Activated naive CD8-positive, alpha-beta T cell (primary cell): ENCODE data around the gene TUBGCP3.

Experiments
- H3K27ac Mint-ChIP-seq: one replicate; pipeline ENCODE4 v1.8.0; 2021; ENCODE audit warnings: mixed read lengths
- H3K27me3 Mint-ChIP-seq: one replicate; pipeline ENCODE4 v1.8.0; 2021; ENCODE audit warnings: mixed read lengths
- H3K36me3 Mint-ChIP-seq: one replicate; pipeline ENCODE4 v1.8.0; 2021; ENCODE audit warnings: mixed read lengths
- H3K4me1 Mint-ChIP-seq: one replicate; pipeline ENCODE4 v1.8.0; 2021; ENCODE audit warnings: low read depth, mixed read lengths
- H3K4me3 Mint-ChIP-seq: one replicate; pipeline ENCODE4 v1.8.0; 2021; ENCODE audit warnings: mild to moderate bottlenecking, mixed read lengths
- H3K9me3 Mint-ChIP-seq: one replicate; pipeline ENCODE4 v1.8.0; 2021; ENCODE audit warnings: low read depth, mixed read lengths

Gene TUBGCP3

GRCh38 chr13:112602189-112602588 lies 14.2 kb upstream of the TUBGCP3 start:
- Mint-ChIP-seq H3K9me3 (no peaks in the 10 kb centered on the region), H3K4me3 (no peak overlapping the region), H3K4me1 (peaks cover 9% of the 10 kb centered on the region), H3K27me3 (peaks cover 10% of the 10 kb centered on the region), H3K27ac (no peak overlapping the region), H3K36me3 (no peaks in the 10 kb centered on the region)

GRCh38 chr13:112601371-112601770 lies 13.4 kb upstream of the TUBGCP3 start:
- Mint-ChIP-seq H3K27me3 (peaks cover 12% of the 10 kb centered on the region), H3K27ac (no peak overlapping the region), H3K4me1 (peaks cover 7% of the 10 kb centered on the region), H3K36me3 (no peaks in the 10 kb centered on the region), H3K9me3 (no peaks in the 10 kb centered on the region), H3K4me3 (no peak overlapping the region)

GRCh38 chr13:112596235-112596634 lies 8.3 kb upstream of the TUBGCP3 start:
- H3K4me3 Mint-ChIP-seq: no peak overlapping the region

DNA sequence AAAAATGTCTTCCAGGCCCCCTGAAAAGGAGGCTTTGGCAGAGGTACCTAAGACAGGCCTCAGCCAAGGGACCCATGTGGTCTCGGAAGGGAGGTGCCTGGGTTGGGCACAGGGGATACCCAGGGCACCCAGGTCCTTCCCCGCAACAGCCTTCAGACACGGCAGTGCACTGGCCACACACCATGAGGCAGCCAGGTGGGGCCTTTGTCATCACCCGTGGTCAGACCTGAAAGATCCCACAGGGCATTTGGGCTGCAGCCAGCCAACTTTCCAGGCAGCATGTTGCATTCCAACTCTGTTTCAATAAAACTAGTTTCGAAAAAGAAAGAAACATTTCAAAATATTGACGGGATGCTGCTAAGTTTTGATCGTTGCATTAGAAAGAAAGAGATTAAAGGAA lies 4.7 kb upstream of the TUBGCP3 start:
- no peak overlapping the region for H3K27ac Mint-ChIP-seq
- H3K4me1 Mint-ChIP-seq: peaks cover 19% of the 10 kb centered on the region
- peaks cover 6% of the 10 kb centered on the region for H3K36me3 Mint-ChIP-seq
- H3K4me3 Mint-ChIP-seq: no peak overlapping the region
- H3K27me3 Mint-ChIP-seq: peaks cover 12% of the 10 kb centered on the region
- H3K9me3 Mint-ChIP-seq: no peaks in the 10 kb centered on the region

More at GRCh38 chr13:112596235-112596634, 8.3 kb upstream of the TUBGCP3 start:
- Mint-ChIP-seq H3K4me1 (peaks cover 6% of the 10 kb centered on the region), H3K27me3 (peaks cover 18% of the 10 kb centered on the region), H3K36me3 (peaks cover 4% of the 10 kb centered on the region), H3K27ac (no peak overlapping the region), H3K9me3 (no peaks in the 10 kb centered on the region)

GRCh38 chr13:112592181-112592580 lies 4.2 kb upstream of the TUBGCP3 start:
- H3K36me3 Mint-ChIP-seq: peaks cover 6% of the 10 kb centered on the region
- H3K27ac Mint-ChIP-seq: no peak overlapping the region
- H3K9me3 Mint-ChIP-seq: no peaks in the 10 kb centered on the region
- peaks cover 10% of the 10 kb centered on the region for H3K27me3 Mint-ChIP-seq
- peaks cover 20% of the 10 kb centered on the region for H3K4me1 Mint-ChIP-seq
- no peak overlapping the region for H3K4me3 Mint-ChIP-seq

DNA sequence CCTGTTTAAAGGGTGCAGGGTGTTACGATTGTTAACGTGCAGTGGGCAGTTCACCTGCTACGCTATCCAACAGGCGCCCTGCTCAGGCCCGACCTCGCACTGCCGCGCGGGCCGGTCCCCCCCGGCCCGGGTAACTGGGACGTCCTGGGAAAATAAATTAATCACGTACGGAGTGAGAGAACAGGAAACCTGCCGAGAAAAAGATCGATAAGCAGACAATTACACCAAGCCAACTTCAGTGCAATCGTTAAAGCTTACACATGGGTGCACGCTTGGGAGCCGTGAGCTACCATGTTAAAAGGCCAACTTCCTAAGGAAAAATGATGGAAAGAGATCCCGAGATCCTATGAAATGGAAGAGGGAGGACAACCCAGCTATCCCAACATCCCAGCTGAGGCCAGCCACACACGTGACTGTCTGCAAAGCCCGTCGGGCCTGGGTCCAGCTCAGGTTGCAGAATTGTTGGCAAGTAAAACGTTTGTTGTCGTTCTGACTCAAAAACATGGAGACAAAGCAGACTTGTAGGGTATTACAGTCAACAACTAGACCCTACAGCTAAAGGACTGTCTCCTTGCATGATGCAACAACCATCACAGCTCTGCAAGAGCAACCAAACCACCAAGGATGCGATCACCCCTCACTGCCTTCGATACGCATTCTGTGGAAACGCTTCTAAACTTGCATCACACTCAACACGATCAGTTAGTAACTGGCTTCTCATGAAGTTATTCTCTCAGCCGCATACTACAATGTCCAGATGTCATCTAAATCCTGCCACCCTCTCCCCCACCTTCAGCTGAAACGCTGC lies 741 bp upstream of the TUBGCP3 start:
- no peaks in the 10 kb centered on the region for H3K27me3 Mint-ChIP-seq

DNA sequence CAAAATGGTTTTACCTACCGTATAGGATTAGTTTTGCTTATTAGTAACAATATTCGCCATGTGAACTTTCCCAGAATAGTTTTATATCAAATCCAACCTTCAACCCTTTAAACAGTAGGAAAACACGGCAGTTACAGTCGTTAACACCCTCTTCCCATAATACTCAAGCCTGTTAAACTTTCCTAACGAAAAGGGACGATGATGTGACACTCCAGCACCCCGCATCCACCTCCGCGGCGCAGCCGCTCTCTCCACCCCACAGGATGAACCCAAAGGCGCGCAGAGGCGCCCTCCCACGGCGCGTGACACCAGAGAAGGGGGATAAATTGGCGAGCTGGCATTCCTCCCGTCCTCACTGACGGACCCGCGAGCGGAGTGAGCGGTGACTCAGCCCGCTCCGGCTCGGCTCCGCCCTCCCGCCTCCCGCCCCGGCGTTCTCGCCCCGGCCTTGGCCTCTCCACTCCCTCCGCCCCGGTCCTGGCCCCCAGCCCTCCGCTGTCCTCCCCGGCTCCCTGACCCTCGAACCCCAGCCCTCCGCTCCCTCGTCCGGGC lies 665 bp downstream of the TUBGCP3 start:
- Mint-ChIP-seq H3K27ac (peak overlapping the region; percentile 92), H3K4me1 (peaks cover 45% of the 10 kb centered on the region), H3K27me3 (no peaks in the 10 kb centered on the region), H3K9me3 (no peaks in the 10 kb centered on the region), H3K4me3 (peak overlapping the region; percentile 93), H3K36me3 (peaks cover 4% of the 10 kb centered on the region)

More for the DNA sequence above, 741 bp upstream of the TUBGCP3 start:
- Mint-ChIP-seq H3K27ac (peak overlapping the region; percentile 92), H3K9me3 (no peaks in the 10 kb centered on the region), H3K36me3 (peaks cover 4% of the 10 kb centered on the region), H3K4me1 (peaks cover 33% of the 10 kb centered on the region), H3K4me3 (peak overlapping the region; percentile 93)

GRCh38 chr13:112586334-112586960 lies 1.5 kb downstream of the TUBGCP3 start:
- Mint-ChIP-seq H3K36me3 (peaks cover 11% of the 10 kb centered on the region), H3K9me3 (no peaks in the 10 kb centered on the region), H3K27me3 (no peaks in the 10 kb centered on the region), H3K4me1 (peaks cover 53% of the 10 kb centered on the region), H3K4me3 (peak overlapping the region; percentile 93), H3K27ac (peak overlapping the region; percentile 92)

DNA sequence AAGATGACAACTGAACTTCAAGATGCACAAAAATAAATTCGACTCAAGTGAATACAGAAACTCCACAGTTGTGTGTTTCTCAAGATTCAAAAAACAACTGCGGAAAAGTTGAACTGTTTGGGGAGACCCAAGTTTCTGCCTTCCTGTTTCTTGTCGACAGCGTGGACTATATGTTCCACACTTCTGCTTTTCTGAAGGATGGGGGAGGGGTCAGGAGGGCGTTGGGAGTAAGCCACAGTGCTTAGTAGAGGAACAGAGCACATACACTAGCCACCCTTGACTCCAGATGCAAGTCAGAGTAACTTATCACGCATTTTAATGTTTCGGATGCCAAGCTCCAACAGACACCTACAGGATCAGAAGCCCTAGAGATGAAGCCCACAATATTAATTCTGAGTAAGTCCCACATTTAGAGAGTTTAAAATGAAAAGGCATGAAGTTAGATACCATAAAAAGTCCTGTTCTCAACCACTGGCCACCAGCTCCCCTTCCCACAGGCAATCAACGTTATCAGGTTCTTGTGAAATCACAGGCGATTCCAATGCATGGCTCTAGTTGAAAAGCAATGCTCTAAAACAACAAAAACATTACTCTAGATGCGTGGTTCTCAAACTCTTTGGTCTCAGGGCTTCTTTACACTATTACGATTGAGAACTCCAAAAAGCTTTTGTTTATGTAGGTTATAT lies 4.2 kb downstream of the TUBGCP3 start:
- H3K27me3 Mint-ChIP-seq: no peaks in the 10 kb centered on the region
- no peak overlapping the region for H3K27ac Mint-ChIP-seq
- H3K4me3 Mint-ChIP-seq: no peak overlapping the region
- H3K9me3 Mint-ChIP-seq: no peaks in the 10 kb centered on the region
- H3K4me1 Mint-ChIP-seq: peaks cover 59% of the 10 kb centered on the region
- H3K36me3 Mint-ChIP-seq: peaks cover 15% of the 10 kb centered on the region

GRCh38 chr13:112582263-112582662 lies 5.7 kb downstream of the TUBGCP3 start:
- H3K27me3 Mint-ChIP-seq: no peaks in the 10 kb centered on the region
- peaks cover 17% of the 10 kb centered on the region for H3K36me3 Mint-ChIP-seq
- H3K27ac Mint-ChIP-seq: peak overlapping the region; percentile 22
- no peaks in the 10 kb centered on the region for H3K9me3 Mint-ChIP-seq
- peaks cover 55% of the 10 kb centered on the region for H3K4me1 Mint-ChIP-seq
- H3K4me3 Mint-ChIP-seq: no peak overlapping the region

DNA sequence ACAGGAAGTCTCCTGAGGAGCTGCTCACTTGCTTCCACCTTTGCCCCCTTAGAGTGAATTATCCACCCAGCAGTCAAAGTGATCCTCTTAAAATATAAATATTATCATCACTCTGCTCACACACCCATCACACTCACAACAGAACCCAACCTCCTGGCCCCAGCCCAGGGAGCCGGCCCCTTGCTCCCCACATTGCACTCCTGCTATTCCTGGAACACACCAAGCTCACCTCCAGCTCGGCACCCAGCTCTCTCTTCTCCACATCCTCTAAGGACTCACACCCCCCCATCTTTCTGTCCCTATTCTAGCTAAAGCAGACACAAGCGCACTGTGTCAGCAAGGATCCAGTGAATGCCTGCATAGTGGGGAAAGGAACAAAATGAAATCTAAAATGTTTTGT lies 7.0 kb downstream of the TUBGCP3 start:
- Mint-ChIP-seq H3K4me1 (peaks cover 52% of the 10 kb centered on the region), H3K27me3 (no peaks in the 10 kb centered on the region), H3K4me3 (no peak overlapping the region), H3K36me3 (peaks cover 14% of the 10 kb centered on the region), H3K9me3 (no peaks in the 10 kb centered on the region), H3K27ac (no peak overlapping the region)

- no peaks in the 10 kb centered on the region for H3K27me3 Mint-ChIP-seq
- no peak overlapping the region for H3K4me3 Mint-ChIP-seq
- H3K27ac Mint-ChIP-seq: no peak overlapping the region
- peaks cover 14% of the 10 kb centered on the region for H3K36me3 Mint-ChIP-seq
- no peaks in the 10 kb centered on the region for H3K9me3 Mint-ChIP-seq
- H3K4me1 Mint-ChIP-seq: peaks cover 59% of the 10 kb centered on the region
These were observed 7.7 kb downstream of the TUBGCP3 start for GRCh38 chr13:112580211-112580610.

DNA sequence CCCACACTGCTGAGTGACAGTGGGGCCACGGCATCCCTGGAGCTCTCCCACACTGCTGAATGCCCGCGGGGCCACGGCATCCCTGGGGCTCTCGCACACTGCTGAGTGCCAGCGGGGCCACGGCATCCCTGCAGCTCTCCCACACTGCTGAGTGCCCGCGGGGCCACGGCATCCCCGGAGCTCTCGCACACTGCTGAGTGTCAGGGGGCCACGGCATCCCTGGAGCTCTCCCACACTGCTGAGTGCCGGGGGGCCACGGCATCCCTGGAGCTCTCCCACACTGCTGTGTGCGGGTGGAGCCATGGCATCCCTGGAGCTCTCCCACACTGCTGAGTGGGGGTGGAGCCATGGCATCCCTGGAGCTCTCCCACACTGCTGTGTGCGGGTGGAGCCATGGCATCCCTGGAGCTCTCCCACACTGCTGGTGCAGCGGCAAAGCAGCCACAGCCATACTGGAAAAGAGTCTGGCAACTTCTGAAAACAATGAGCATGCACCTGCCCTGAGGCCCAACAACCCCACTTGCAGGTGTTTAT lies 8.6 kb downstream of the TUBGCP3 start:
- H3K4me1 Mint-ChIP-seq: peaks cover 64% of the 10 kb centered on the region
- H3K27ac Mint-ChIP-seq: no peak overlapping the region

DNA sequence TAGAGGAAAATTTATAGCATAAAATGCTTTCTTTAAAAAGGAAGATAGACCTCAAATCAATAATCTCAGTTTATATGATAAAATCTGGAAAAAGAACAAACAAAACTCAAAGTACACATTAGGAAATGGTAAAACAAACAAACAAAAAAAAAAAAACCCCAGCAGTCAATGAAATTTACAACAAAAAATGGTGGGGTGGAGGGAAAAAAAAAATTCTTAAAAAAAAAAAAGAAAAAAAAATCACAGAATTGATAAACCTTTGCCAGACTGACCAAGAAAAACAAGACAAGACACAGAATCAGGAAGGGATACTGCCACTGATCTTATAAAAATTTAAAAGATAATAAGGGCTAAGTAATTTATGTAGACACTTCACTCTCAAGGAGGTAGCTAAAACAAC lies 11.2 kb downstream of the TUBGCP3 start:
- Mint-ChIP-seq H3K27me3 (no peaks in the 10 kb centered on the region), H3K4me3 (no peak overlapping the region), H3K9me3 (no peaks in the 10 kb centered on the region), H3K36me3 (peaks cover 12% of the 10 kb centered on the region), H3K4me1 (peaks cover 59% of the 10 kb centered on the region), H3K27ac (no peak overlapping the region)

More for the DNA sequence above, 8.6 kb downstream of the TUBGCP3 start:
- H3K4me3 Mint-ChIP-seq: no peak overlapping the region
- H3K36me3 Mint-ChIP-seq: peaks cover 14% of the 10 kb centered on the region
- no peaks in the 10 kb centered on the region for H3K9me3 Mint-ChIP-seq
- no peaks in the 10 kb centered on the region for H3K27me3 Mint-ChIP-seq

GRCh38 chr13:112576191-112576590 lies 11.8 kb downstream of the TUBGCP3 start:
- peaks cover 10% of the 10 kb centered on the region for H3K36me3 Mint-ChIP-seq
- no peak overlapping the region for H3K4me3 Mint-ChIP-seq
- no peaks in the 10 kb centered on the region for H3K27me3 Mint-ChIP-seq
- no peak overlapping the region for H3K27ac Mint-ChIP-seq
- H3K4me1 Mint-ChIP-seq: peaks cover 57% of the 10 kb centered on the region
- no peaks in the 10 kb centered on the region for H3K9me3 Mint-ChIP-seq
